Adipocyte (in vitro differentiated cells): ENCODE data around the gene SYMPK.

ENCODE experiments used
- DNase-seq: peaks from one replicate; pipeline ENCODE4 v3.0.0-alpha.2; 2015; ENCODE audit warnings: low read depth
- H3K27me3 ChIP-seq: replicated peaks from 2 replicates; pipeline ENCODE4 v1.7.0; 2013; ENCODE audit warnings: mild to moderate bottlenecking, low read length, moderate library complexity; ENCODE audit not compliant: control insufficient read depth, insufficient read depth
- H3K36me3 ChIP-seq: 2 replicates; pipeline ENCODE4 v1.7.0; 2013; ENCODE audit warnings: low read length, mild to moderate bottlenecking, moderate library complexity; ENCODE audit not compliant: control insufficient read depth, insufficient read depth, severe bottlenecking
- H3K4me1 ChIP-seq: 2 replicates; pipeline ENCODE4 v1.7.0; 2013; ENCODE audit warnings: mild to moderate bottlenecking, low read length, moderate library complexity; ENCODE audit not compliant: control insufficient read depth, insufficient read depth
- H3K4me3 ChIP-seq: 2 replicates; pipeline ENCODE4 v1.7.0; 2013; ENCODE audit warnings: mild to moderate bottlenecking, low read length, moderate library complexity
- H3K9ac ChIP-seq: 2 replicates; pipeline ENCODE4 v1.7.0; 2013; ENCODE audit warnings: mild to moderate bottlenecking, low read length, moderate library complexity
- H3K9me3 ChIP-seq: 2 replicates; pipeline ENCODE4 v1.7.0; 2013; ENCODE audit warnings: mild to moderate bottlenecking, low read length, moderate library complexity; ENCODE audit not compliant: control insufficient read depth

SYMPK gene

DNA sequence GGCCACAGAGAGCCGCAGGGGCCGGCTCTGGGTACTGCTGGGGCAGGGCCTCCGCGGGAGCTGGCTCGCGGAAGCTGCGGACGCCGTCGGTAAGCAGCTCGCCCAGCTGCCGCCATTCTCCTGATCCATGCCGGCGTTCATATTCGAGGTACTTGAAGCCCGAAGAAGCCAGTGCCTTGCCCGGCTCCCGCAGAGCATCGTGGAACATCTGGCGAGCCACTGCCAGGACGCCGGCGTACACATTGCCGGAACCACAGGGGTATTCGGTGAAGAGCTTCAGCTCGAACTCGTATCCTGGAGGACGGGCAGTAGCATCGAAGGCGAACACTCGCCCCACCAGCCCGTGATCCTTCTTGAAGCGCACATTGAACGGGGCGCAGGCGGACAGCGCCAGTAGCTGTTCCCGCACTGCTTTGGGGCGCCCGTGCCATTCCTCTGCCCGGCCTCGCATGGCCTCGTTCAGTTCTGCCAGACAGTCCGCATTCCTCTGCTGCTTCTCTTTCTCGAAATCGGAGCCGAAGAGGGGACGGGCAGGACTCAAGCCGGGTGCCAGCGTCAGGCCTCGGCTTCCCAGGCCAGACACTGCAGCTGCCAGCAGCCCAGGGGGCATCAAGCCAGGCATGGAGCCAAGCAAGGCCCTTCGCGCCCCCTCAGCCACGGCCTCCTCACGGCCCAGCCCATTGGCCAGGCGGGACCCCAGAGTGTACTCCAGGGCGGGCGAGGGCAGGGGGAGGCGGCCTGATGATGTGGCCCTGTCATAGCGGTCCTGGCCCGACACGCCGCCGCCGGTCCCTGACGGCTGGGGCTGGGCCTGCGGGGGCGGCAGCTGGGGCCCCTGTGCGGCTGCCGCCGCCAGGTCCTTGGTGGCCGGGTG is 22.0 kb upstream of the SYMPK start:
- H3K9ac ChIP-seq = peak overlapping the region; percentile 91
- DNase-seq = no peak
- H3K9me3 ChIP-seq = no peaks in the 10 kb centered on the region

DNA sequence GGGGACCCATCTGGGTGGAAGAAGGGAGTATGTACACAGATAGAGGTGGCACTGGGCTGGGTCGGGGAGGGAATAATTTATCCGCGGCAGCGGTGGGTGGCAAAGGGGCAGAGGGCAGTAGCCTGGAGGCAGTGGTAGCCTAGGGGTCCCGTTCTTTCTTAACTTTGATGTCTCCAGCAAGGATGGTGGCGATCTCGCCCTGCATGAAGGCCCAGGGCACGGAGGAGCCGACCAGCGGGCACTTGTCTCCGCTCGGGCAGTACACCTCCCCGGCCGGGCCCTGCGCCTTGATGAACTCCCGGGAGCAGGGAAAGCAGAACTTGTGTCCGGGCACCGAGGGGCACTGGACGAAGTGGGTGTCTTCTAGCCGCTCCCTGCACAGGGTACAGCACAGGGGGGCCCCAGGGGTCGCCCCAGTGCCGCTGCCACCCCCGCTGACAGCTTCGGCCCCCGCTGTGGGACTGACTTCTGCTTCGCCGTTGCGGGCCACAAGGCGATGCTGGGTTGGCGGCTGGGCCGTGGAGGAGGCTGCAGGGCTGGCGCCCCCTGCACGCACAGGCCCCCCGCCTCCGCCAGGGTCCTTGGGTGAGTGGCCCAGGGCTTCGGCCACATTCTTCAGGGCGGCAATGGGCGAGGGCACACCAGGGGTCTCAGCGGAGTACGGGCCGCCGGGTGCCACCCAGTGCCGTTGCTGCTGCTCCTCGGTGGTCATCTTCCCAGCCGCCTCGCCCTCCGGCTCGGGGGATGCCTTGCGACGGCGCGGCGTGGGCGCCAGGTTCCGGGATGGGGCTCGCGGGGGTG is 21.1 kb upstream of the SYMPK start:
- Histone ChIP-seq H3K27me3 (peaks cover 4% of the 10 kb centered on the region), H3K36me3 (no peaks in the 10 kb centered on the region), H3K4me1 (peaks cover 29% of the 10 kb centered on the region), H3K4me3 (no peak overlapping the region), H3K9ac (peak overlapping the region; percentile 67), H3K9me3 (no peaks in the 10 kb centered on the region)
- no peak for DNase-seq

More for the DNA sequence above, 22.0 kb upstream of the SYMPK start:
- Histone ChIP-seq H3K27me3 (peaks cover 2% of the 10 kb centered on the region), H3K36me3 (peaks cover under 1% of the 10 kb centered on the region), H3K4me3 (peak overlapping the region; percentile 82), H3K4me1 (peaks cover 29% of the 10 kb centered on the region)

DNA sequence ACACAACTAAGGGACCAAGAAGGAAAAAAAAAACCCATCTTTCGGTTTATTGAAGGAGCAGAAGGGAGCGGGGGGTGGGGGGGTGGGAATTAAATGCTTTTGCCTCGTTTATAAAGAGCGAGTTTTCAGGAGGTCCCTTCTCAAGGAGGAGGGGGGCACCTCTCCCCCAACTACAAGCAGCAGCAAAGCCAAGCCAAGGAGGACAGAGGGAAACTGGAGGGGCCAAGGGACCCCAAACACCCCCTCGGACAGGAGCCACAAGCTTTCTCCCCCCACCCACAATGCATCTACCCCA is 20.6 kb upstream of the SYMPK start:
- Histone ChIP-seq H3K36me3 (no peaks in the 10 kb centered on the region), H3K4me1 (peaks cover 29% of the 10 kb centered on the region), H3K4me3 (no peak overlapping the region), H3K9ac (peak overlapping the region; percentile 67), H3K27me3 (peaks cover 4% of the 10 kb centered on the region), H3K9me3 (no peaks in the 10 kb centered on the region)
- no peak for DNase-seq

DNA sequence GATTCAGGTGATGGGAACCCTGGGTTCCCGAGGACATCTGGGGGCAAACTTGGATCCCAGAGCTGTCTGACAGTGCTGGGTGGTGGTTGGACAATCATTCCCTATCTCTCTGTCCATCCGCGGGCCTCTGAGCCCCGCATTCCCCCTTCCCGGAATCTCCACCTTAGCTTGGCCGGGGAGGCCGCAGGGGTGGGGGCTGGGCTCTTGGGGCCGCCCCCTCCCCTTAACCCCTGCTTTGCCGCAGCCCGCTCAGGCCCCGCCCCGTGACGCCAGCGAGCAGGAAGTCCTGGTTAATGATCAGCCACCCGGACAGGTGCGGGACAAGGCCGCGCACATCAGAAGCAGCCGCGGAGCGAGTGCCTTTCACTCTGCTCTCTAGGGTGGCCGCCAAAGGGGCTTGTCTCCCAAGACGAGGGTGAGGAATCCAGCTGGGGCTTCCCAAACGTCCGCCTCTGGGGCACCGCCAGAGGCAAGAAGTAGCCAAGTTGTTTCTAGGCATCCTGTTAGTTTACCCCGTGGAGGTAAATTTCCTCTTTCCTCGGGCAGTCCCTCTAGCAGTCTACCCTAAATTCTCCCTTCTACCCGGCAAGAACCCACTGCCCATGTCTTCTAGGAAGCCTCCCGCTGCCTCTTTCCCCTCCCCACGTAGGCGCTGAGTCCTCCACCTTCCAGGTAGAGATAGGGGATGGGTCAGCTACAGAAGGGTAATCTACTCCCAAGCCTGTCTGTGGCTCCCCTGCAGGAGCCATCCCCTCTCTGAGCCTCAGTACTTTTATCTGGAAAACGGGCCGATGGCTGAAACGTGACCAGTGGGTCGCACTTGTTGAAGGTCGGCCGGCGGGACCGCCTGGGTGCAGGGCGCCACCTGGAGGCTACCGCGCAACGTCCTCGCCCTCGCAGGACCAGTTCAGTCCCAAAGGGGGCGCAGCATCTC is 20.0 kb upstream of the SYMPK start:
- Histone ChIP-seq H3K9me3 (no peaks in the 10 kb centered on the region), H3K27me3 (peaks cover 4% of the 10 kb centered on the region), H3K4me1 (peaks cover 29% of the 10 kb centered on the region), H3K9ac (peak overlapping the region; percentile 19), H3K4me3 (peak overlapping the region; percentile 49), H3K36me3 (no peaks in the 10 kb centered on the region)
- DNase-seq = peak; percentile 92

DNA sequence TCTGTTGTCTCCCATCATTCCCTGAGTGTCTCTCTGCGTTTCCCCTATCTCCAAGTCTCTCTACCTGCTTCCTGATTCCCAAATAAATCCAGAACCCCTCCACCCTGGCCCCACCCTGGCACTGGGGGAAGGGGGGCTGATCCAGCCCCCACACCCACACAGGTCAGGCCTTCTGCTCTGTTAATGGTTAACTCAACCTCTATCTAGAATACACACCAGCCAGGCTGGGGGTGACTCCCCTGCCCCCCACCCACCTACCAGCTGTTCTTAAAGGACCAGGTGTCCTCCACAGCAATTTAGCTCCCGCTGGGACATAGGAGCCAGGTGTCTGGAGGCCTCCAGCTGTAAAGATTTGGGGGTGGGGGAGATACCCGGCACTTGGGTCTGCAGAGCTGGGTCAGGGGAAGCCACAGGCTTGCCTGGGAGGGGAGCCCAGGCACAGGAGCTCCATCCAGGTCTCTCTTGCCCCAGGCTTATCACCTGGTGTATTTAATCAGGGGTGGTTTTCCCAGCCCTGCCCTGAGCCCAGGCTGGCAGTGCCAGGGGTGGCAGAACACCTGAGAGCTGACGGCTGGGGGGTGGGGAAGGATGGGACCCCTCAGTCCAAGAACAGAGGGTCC is 19.1 kb upstream of the SYMPK start:
- no peak for DNase-seq
- H3K4me3 ChIP-seq = no peak overlapping the region

DNA sequence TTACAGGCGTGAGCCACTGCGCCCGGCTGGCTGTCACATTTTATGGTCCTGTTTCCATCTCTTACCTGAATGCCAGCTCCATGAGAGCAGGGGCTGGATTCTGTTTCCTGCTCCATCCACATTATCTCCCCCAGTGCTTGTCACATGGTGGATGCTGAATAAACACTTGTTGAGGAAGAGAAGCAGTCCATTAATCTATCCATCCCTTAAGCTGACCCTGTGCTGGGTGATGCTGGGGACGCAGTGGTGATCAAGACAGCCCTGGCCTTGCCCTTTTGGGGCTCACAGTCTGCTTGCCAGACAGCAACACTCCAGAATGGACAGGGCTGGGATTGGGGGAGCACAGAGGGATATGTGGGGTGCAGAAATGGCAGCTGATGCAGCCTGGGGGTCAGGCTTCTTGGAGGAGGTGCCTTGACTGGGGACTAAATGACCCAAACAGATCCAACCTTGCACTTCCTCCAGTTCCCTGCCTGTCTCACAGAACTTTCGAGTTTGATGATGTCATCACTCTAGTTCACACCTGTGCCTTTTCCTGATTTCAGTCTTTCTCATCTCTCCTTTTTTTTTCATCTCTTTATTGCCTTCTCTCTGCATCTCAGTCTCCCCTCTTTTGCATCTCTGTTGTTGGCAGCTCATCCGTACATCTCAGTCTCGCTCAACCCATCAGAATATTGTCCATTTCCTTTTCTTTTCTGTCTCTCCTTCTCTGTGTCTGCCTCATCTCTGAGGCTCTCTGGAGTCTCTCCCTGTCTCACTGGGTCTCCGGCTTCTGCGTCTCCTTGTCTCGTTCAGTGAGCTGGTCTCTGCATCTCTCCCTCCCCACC is 18.3 kb upstream of the SYMPK start:
- DNase-seq = no peak
- Histone ChIP-seq H3K27me3 (peaks cover 6% of the 10 kb centered on the region), H3K36me3 (no peaks in the 10 kb centered on the region), H3K9me3 (no peaks in the 10 kb centered on the region), H3K4me1 (peaks cover 25% of the 10 kb centered on the region), H3K4me3 (no peak overlapping the region), H3K9ac (no peak overlapping the region)

More for the DNA sequence above, 19.1 kb upstream of the SYMPK start:
- peaks cover 26% of the 10 kb centered on the region for H3K4me1 ChIP-seq
- no peak overlapping the region for H3K9ac ChIP-seq
- no peaks in the 10 kb centered on the region for H3K9me3 ChIP-seq
- no peaks in the 10 kb centered on the region for H3K36me3 ChIP-seq
- H3K27me3 ChIP-seq = peaks cover 6% of the 10 kb centered on the region

DNA sequence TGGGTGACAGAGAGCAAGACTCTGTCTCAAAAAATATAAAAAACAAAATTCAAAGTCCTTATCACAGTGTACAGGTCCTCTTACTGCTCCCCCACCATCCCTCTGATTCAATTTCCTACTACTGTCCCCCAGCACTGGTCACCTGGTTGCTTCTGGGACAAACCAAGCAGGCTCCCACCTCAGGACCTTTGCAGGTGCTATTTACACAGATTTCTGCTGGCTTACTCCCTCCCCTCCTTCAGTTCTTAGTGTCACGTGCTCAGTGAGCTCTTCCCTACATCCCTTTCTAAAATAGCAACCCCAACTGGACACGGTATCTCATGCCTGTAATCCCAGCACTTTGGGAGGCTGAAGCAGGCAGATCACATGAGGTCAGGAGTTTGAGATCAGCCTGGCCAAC is 17.0 kb upstream of the SYMPK start:
- DNase-seq = no peak
- Histone ChIP-seq H3K9ac (no peak overlapping the region), H3K4me1 (peaks cover 21% of the 10 kb centered on the region), H3K4me3 (no peak overlapping the region), H3K36me3 (no peaks in the 10 kb centered on the region), H3K9me3 (no peaks in the 10 kb centered on the region), H3K27me3 (peaks cover 6% of the 10 kb centered on the region)

DNA sequence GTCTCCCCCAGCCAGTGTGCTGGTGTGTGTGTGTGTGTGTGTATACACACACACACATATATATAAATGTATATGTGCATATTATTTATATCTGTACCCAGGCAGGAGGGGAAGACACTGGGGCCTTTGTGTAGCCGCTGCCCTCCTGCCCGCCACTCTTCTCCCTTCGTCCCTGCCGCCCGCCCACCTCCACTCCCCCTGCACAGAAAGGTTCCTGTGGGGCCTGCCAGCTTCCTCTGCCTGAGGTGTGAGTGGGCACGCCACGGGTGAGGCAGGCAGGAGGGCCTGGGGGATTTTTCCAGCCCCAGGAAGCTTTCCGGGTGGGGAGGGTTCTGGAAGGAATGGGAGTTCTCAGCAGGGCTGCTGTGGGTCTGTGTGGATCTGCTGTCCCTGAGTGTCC is 16.1 kb upstream of the SYMPK start:
- Histone ChIP-seq H3K36me3 (no peaks in the 10 kb centered on the region), H3K4me3 (no peak overlapping the region), H3K27me3 (peaks cover 6% of the 10 kb centered on the region), H3K9ac (no peak overlapping the region), H3K9me3 (no peaks in the 10 kb centered on the region), H3K4me1 (peaks cover 12% of the 10 kb centered on the region)
- DNase-seq = no peak

DNA sequence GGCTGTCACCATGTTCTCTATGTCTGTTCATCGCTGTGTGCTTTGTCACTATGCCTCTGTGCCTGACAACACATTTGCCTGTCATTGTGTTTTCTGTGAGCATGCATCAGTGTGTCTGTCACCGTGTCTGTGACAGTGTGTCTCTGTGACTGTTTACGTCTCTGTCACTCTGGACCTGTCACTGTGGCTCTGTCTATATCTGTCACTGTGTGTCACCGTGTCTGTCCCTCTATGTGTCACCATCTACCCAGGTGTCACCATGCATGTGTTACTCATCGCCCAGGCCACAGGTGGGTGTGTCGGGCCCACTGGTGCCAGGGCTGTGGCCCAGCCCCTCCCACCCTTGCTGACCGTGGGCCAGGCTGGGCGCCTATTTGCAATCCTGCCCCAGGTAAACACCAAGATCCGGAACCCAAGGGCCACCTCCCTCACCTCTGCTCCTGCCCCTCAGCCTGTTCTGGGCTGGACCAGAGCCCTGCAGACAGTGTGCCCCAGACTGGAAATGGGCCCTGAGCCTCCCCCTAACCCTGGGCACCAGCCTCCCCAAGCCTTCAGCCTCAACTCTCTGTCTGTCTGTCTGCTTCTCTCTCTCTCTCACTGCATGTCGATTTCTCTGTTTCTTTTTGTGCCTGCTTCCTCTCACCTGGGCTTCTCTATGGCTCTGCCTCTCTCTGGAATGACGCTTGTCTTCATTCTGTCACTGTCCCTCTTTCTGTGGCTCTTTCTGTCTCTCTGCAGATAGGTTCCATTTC is 15.3 kb upstream of the SYMPK start:
- Histone ChIP-seq H3K36me3 (no peaks in the 10 kb centered on the region), H3K4me3 (no peak overlapping the region), H3K9me3 (no peaks in the 10 kb centered on the region), H3K27me3 (peaks cover 6% of the 10 kb centered on the region), H3K4me1 (peaks cover 6% of the 10 kb centered on the region), H3K9ac (no peak overlapping the region)
- no peak for DNase-seq
